Adrenal gland (tissue), 5 donors: ENCODE results near the gene JARID2.

ENCODE experiments used
- POLR2A ChIP-seq, 2 donors: fragments of 450-650 bp; IDR thresholded peaks; one replicate each; pipeline ENCODE4 v1.6.1; 2017; ENCODE audit warnings: antibody characterized with exemption in 2 of 2, mild to moderate bottlenecking in 2 of 2, moderate library complexity in 1 of 2
- TF ChIP-seq, protein P1 (sequence below), 6 experiments: fragments of 450-650 bp in 4 of 6; fragments of 200-600 bp in 2 of 6; sonication (generic) in 1 of 6; IDR thresholded peaks; 1 replicate in 5 of 6; 2 replicates in 1 of 6; pipeline versions ENCODE4 v1.5.1 to v1.8.0; 2016 to 2021; ENCODE audit warnings: antibody characterized with exemption in 6 of 6, mild to moderate bottlenecking in 2 of 6, moderate library complexity in 1 of 6
- donor health status: DM: no; HTN: no; CAD: no.

DNA sequence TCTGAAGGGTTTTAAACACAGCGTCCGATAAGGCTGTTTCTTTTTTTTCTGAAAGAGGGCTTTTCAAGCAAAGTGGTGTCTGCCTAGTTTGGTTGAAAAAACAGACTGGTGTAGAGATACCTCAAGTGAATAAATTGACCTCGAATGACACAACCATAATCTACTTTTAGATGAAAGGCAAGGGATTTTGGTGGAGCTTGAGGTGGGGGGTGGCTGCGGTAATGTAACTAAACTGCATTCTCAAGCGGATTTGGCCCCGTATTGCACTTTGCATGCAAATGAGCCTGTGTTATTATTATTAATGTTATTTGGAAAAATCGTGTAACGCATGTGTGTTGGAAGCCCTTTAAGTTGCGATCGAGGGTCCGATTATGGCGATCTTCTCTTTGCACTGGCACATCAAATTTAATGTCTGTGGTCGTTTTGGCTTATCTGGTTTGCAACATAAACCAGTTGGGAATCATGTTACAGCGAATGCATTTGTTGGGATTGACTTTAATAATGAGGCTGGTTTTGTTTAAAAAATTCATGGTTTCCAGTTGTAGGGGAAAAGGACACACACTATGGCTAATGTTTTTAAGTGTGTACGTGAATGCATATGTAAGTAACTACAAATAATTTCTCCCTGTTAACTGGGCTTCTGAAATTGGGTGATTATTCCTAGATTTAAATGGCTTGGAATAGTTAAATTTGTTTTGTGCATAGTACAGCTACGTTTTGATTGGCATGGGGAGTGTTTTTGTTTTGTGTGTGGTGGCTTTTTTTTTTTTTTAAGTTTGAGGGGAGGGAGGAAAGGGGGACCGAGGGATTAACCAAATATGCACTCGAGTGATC, 1.0 kb downstream of the JARID2 start:
- TF ChIP-seq, protein P1, sequence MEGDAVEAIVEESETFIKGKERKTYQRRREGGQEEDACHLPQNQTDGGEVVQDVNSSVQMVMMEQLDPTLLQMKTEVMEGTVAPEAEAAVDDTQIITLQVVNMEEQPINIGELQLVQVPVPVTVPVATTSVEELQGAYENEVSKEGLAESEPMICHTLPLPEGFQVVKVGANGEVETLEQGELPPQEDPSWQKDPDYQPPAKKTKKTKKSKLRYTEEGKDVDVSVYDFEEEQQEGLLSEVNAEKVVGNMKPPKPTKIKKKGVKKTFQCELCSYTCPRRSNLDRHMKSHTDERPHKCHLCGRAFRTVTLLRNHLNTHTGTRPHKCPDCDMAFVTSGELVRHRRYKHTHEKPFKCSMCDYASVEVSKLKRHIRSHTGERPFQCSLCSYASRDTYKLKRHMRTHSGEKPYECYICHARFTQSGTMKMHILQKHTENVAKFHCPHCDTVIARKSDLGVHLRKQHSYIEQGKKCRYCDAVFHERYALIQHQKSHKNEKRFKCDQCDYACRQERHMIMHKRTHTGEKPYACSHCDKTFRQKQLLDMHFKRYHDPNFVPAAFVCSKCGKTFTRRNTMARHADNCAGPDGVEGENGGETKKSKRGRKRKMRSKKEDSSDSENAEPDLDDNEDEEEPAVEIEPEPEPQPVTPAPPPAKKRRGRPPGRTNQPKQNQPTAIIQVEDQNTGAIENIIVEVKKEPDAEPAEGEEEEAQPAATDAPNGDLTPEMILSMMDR (IDR thresholded peaks at IDR 0.05) = no peak
- no peak for TF ChIP-seq POLR2A (IDR thresholded peaks at IDR 0.05)
